Measurements from ENCODE around the gene CCL25. TPM values are rescaled to one million over a fixed set of nuclear protein-coding genes. Genes with fewer than 3 reads are reported as not detected.

CCL25 gene
- total RNA-seq, 4 donors from 2014 or later = not detected

DNA sequence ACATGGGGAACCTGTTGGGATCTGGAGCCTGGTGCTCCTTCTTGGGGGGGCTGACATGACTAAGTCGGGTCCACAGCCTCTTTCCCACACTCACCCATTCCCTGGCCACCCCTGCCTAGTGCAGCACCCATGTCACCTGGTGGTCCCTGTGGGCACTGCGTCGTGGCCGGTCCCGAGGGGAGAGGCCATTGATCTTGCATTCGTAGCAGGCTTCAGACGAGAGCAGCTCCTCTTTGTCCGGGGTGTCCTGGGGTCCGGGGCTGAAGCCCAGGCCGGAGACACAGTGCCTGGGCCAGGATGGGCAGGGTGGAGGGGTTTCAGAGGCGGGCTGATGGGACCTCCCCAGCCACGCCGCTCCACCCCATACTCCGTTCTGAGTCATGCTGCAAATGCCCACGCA lies 19.4 kb downstream of the CCL25 start:
- Histone ChIP-seq H3K9me3 (peaks cover 13 to 16% of the 10 kb centered on the region in 2 donors), H3K4me1 (no peaks in the 10 kb centered on the region), H3K27me3 (no peaks in the 10 kb centered on the region), H3K36me3 (no peaks in the 10 kb centered on the region), H3K27ac (no peak overlapping the region), H3K4me3 (no peak overlapping the region)
- DNase-seq = no peak
- in situ Hi-C loops (cut with MboI; ENCODE audit: low pct_ligation_motif_present in 1 of 4, low pct_unique_long_range_greater_than_20kb in 1 of 4, low sequenced_read_pairs in 3 of 4) (no loop called here), intact Hi-C loops (cut with DNase I; ENCODE audit: low total_unique reads) (no loop called here)
- 89% methylated on average over 11 of the region's 15 CpGs; no CpG with 5 or more reads in 1 of the 2 donors for WGBS, 2 donors (ENCODE audit: low coverage in 1 of 2)
- TF ChIP-seq EP300 (IDR thresholded peaks at IDR 0.05; ENCODE audit: low read depth) = no peak
- TF ChIP-seq POLR2A (IDR thresholded peaks at IDR 0.05) = no peak
- TF ChIP-seq POLR2AphosphoS5 (IDR thresholded peaks at IDR 0.05) = no peak
- TF ChIP-seq, protein P1, sequence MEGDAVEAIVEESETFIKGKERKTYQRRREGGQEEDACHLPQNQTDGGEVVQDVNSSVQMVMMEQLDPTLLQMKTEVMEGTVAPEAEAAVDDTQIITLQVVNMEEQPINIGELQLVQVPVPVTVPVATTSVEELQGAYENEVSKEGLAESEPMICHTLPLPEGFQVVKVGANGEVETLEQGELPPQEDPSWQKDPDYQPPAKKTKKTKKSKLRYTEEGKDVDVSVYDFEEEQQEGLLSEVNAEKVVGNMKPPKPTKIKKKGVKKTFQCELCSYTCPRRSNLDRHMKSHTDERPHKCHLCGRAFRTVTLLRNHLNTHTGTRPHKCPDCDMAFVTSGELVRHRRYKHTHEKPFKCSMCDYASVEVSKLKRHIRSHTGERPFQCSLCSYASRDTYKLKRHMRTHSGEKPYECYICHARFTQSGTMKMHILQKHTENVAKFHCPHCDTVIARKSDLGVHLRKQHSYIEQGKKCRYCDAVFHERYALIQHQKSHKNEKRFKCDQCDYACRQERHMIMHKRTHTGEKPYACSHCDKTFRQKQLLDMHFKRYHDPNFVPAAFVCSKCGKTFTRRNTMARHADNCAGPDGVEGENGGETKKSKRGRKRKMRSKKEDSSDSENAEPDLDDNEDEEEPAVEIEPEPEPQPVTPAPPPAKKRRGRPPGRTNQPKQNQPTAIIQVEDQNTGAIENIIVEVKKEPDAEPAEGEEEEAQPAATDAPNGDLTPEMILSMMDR (IDR thresholded peaks at IDR 0.05) = no peak

DNA sequence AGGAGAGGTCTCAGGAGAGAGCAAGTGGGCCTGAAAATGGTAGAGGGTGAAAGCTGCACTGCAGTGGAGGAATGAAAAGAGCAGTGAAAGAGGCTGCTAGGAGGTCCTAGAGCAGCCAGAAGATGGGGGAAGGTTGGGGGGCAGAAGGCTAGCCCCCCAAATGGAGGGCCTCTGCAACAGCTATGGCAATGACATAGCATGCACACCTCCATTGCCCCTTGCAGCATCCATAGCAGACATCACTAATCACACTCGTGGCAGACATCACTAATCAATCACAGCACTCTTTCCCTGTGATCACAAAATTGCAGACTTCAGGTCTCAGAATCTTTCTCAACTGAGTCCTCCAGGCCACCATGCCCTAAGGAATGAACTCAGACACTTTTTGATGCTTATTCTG lies 21.9 kb downstream of the CCL25 start:
- peaks cover 6 to 12% of the 10 kb centered on the region in 2 donors for H3K9me3 ChIP-seq
- TF ChIP-seq, protein P1 (IDR thresholded peaks at IDR 0.05) = no peak
- no peak for TF ChIP-seq POLR2A (IDR thresholded peaks at IDR 0.05)
- no peak for TF ChIP-seq EP300 (IDR thresholded peaks at IDR 0.05; ENCODE audit: low read depth)
- no peak for TF ChIP-seq POLR2AphosphoS5 (IDR thresholded peaks at IDR 0.05)
- H3K27ac ChIP-seq = no peak overlapping the region
- intact Hi-C loops (cut with DNase I; ENCODE audit: low total_unique reads) = no loop called here
- DNase-seq = no peak
- no peak overlapping the region for H3K4me3 ChIP-seq
- no peaks in the 10 kb centered on the region for H3K4me1 ChIP-seq
- no peaks in the 10 kb centered on the region for H3K27me3 ChIP-seq
- in situ Hi-C loops (cut with MboI; ENCODE audit: low pct_ligation_motif_present in 1 of 4, low pct_unique_long_range_greater_than_20kb in 1 of 4, low sequenced_read_pairs in 3 of 4) = no loop called here
- no peaks in the 10 kb centered on the region for H3K36me3 ChIP-seq
- 80 to 96% methylated on average over 1 of the region's 1 CpG for WGBS, 2 donors (ENCODE audit: low coverage in 1 of 2)

DNA sequence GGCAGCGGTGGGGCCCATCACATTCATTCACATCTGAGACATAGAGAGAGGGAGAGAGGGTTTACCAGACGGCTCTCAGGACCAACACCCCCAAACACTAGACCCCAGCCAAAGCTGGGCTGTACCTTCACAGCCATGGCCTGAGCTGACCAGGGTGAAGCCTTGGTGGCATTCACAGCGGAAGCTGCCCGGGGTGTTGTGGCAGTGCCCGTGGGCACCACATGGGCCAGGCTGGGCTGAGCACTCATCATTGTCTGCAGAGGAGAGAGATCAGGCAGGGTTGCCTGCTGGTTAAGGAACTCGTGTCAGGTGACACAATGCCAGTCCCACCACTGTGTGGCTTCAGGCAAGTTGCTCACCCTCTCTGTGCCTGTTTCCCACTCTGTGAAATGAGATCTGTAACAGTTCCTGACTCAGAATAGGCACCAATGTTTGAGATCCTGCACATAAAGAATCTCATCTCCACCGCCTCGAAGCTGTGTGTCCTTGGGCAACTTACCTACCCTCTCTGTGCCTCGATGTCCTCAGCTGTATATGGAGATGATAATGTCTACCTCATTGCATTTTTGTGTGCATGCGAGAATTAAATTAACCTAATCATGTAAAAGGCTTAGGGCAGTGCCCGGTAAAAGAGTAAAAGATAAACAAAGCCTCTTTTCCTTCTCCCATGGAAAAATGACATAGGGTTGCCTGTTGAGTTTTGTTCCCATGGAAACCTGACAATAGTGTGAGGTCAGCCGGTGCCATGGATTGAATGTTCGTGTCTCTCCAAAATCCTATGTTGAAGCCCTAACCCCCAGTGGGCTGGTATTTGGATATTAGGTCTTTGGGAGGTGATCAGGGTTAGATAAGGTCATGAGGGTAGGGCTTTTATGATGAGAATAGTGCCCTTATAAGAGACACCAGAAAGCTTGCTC lies 22.9 kb downstream of the CCL25 start:
- intact Hi-C loops (cut with DNase I; ENCODE audit: low total_unique reads) = no loop called here
- no peaks in the 10 kb centered on the region for H3K36me3 ChIP-seq
- no peak overlapping the region for H3K27ac ChIP-seq
- no peaks in the 10 kb centered on the region for H3K27me3 ChIP-seq
- no peak overlapping the region for H3K4me3 ChIP-seq
- in situ Hi-C loops (cut with MboI; ENCODE audit: low pct_ligation_motif_present in 1 of 4, low pct_unique_long_range_greater_than_20kb in 1 of 4, low sequenced_read_pairs in 3 of 4) = no loop called here
- H3K9me3 ChIP-seq = peaks cover 0 to 2% of the 10 kb centered on the region in 2 donors
- WGBS, 2 donors (ENCODE audit: low coverage in 1 of 2) = 64 to 79% methylated on average over 4 to 9 of the region's 13 CpGs
- no peak for DNase-seq
- no peak for TF ChIP-seq POLR2AphosphoS5 (IDR thresholded peaks at IDR 0.05)
- no peak for TF ChIP-seq POLR2A (IDR thresholded peaks at IDR 0.05)
- TF ChIP-seq, protein P1 (IDR thresholded peaks at IDR 0.05) = no peak
- no peak for TF ChIP-seq EP300 (IDR thresholded peaks at IDR 0.05; ENCODE audit: low read depth)
- no peaks in the 10 kb centered on the region for H3K4me1 ChIP-seq

DNA sequence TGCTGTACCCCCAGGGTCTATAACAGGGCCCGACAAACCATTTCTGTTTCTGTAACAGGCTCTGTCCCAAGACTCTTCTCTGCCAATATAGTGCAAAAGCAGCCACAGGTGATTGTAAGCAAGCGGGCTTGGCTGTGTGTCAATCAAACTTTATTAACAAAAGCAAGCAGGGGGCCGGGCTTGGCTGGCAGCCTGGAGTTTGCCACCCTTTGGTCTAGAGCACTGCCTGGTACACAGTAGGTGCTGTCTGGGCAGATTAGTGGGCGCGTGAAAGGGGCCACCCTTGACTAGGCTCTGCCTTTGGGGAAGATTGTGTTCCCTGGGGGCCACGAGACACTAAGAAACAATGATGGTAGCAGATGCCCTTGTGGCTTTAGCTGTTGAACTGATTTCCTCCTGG lies 27.4 kb downstream of the CCL25 start:
- in situ Hi-C loops (cut with MboI; ENCODE audit: low pct_ligation_motif_present in 1 of 4, low pct_unique_long_range_greater_than_20kb in 1 of 4, low sequenced_read_pairs in 3 of 4) = no loop called here
- no peak for DNase-seq
- Histone ChIP-seq H3K4me1 (no peaks in the 10 kb centered on the region), H3K27me3 (no peaks in the 10 kb centered on the region), H3K9me3 (no peaks in the 10 kb centered on the region), H3K27ac (no peak overlapping the region), H3K36me3 (no peaks in the 10 kb centered on the region), H3K4me3 (no peak overlapping the region)
- TF ChIP-seq POLR2AphosphoS5 (IDR thresholded peaks at IDR 0.05) (no peak), POLR2A (IDR thresholded peaks at IDR 0.05) (no peak), EP300 (IDR thresholded peaks at IDR 0.05; ENCODE audit: low read depth) (no peak)
- TF ChIP-seq, protein P1 (IDR thresholded peaks at IDR 0.05) = no peak
- 79 to 100% methylated on average over 1 to 6 of the region's 6 CpGs for WGBS, 2 donors (ENCODE audit: low coverage in 1 of 2)
- intact Hi-C loops (cut with DNase I; ENCODE audit: low total_unique reads) = no loop called here

Data from transverse colon (tissue), 4 donors.